ENCODE measurements around the gene SLC37A2.

The SLC37A2 gene

DNA sequence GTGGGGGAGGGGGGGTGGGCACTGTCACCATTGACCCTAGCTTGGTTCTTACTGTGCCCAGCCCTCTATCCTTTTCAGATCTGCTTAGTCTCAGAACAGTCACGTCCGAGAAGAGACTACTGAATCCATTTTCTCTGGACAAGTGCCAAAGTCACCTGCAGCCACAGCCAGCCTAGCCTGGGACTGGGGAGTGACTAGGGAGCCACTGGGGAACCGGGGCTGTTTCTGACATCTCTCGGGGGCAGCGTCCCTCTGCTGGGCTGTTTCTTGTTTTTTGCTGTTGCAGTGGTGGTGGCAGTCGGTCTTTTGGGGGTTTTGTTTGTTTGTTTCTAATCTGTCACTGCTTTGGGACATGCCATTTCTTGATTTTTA lies 8.7 kb downstream of the SLC37A2 start:
- DNase-seq: no peak

DNA sequence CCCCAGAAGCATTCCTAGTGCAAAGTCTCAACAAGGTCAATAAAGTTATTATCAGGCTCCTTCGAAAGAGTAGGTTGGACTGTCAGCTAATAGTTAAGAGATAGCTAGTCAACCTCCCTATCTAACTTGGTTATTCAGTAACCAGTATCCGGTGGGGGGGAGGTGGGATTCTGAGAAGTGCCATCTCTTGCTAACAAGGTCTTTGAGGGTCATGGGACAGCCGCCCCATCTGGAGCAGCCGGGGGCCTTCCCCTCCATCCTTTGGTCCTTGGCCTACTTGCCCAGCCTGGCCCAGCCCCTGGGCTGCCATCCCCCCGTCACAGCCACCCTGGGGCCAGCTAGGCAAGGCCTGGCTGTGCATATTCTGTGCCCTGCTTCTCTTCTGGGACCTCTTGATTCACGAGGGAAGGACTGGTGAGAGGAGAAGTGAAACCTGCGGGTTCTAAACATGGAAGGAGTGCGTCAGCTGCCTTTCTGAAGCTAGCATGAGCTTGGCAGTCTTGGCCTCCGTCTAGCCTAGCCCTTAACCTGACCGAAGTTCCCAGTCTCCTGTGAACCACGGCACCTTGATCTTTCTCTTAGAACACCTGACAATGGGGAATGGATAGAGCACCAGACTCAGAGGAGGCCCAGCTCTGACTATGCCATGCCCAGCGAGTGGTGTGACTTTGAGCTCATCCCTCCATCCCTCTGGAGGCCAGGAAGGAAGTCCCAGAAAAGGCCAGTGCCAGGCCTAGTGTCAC lies 9.3 kb downstream of the SLC37A2 start:
- peak; percentile 62 for DNase-seq

DNA sequence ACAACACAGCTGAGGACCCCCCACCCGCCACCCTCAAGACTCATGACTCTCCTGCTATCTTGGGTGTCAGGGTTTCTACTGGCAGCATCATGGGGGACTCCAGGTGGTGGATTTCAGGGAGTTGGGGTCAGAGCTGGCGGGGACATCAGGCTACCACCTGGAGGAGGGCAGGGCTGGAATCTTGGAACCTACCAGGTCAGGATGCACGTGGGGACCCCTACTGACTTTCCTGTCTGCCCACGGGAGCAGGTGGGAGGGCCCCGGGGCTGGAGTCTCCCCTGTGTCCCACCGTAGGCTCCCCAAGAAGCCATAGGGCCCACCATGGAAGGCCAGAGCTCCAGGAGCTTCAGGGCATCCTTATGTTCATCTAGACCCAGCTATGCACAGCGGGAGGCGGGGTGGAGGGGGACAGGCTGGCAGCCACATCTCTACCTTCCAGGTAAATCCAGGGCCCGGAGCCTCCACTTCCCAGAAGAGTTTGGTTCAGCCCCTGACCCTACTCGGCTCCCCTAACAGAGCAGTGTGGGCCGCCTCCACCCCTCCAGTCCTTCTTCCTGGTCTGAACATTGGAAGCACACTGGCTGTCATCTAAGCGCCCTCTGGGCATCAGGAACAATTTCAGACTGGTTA lies 10.0 kb downstream of the SLC37A2 start:
- no peak for DNase-seq

DNA sequence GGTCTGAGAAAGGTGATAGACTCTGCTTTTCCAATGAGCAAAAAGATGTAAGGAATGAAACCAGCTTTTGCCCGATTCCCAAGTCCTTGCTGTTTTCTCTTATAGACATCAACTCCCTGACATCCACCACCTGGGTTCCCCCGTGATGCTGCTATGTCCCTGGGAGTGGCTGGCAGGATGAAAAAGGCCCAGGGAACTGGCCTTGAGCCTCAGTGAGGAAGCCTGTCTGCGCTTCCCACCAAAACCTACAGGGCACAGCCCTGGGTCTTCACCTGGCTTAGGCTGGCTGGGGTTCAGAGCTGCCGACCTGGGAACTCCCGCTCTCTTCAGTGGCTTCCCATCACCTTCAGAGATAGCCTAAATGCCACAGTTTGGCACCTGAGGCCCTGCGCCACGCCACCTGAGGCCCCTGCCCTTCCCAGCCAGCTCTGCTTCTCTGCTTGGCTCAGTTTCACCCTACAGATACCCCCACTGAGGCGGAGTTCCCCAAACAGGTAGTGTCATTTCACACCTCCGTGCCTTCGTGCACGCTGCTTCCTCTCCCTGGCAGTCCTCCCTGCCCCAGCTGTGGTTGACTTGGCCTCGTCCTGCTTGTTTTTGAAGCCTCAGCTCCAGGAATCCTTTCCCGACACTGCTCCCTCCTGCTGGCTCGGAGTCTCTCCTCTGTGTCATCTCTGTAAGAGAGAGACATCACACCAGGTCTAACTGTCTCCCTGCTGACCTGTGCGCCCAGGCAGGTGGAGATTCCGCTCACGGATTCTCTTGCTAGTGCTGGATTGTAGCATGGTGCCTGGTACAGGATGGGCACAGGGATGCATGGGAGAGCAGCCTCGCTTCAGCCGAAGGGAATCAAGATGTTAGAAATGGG lies 10.7 kb downstream of the SLC37A2 start:
- DNase-seq: no peak

DNA sequence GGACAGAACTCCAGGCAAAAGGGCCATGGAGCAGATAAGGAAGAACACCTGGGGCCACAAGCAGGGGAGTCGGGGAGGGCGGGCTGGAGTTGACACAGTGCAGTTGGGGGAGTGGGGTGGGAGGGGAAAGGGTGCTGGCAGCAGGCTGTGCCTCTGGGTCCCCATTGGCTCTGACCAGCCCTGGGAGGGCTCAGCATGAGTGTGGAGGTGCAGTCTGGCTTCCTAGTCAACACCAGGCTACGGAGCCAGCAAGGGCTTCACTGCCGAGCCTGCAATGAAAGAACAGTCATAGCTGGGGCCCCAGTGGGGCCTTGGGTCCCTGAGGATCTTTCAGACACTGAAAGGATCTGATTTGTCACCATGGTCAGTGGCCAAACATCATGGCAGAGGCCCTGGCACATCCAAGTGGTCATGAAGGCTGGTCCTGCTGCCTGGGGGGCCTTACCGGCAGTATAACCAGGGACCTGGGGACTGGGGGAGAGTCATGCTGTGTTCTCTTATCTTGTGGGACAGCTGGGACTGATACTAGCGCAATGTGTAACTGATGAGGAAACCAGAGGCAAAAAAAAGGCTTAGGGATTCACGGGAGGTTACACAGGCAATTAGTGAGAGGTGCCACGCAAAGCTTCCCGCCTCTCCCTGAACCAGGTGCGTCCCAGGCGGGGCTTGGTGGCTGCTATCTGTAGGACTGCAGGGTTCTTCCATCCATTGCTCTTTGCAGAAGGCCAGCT lies 11.6 kb downstream of the SLC37A2 start:
- no peak for DNase-seq

GRCh38 chr11:125075242-125075625 lies 12.1 kb downstream of the SLC37A2 start:
- DNase-seq: no peak

DNA sequence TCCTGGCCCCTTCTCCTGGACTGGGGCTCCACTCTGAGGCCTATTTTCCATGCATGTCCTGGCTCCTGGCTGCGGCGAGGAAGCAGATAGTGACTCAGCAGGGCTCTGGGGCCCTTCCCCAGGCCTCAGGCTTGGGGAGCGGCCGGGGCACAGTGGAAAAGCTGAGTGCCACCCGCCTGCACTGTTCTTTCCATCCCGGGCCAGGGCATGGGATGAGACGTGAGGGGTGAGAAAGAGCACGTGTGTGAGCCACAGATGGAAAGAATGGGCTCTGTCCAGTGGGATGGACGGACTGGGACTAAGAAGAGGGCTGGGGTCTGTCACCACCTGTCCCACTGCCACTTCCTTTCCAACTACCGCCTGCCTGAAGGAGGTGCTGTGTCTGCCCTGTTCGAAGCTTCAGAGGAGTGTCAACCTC lies 12.8 kb downstream of the SLC37A2 start:
- no peak for DNase-seq

DNA sequence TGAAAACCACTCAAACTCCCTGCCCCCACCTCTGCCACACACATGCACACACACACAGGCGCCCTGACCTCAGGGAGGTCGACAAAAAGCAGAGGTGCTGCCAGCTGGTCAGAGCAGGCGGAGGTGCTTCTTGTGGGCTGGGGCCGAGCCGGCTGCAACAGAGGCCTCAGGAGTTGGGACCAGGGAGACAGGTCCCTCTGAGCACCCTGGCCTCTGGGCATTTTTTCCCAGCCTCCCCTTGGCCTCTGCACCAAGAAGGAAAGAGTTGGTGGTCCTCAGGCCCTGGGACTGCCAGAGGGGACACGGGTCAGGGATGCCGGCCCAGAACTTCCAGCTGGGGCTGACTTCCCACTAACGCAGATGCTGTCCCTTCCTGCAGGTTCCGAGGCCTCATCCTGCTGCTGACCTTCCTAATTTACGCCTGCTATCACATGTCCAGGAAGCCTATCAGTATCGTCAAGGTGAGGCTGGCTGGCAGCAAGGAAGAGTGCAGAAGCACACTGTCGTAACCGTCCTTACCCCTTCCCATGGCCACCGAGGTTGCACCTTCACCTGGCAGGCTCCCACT lies 13.4 kb downstream of the SLC37A2 start:
- no peak for DNase-seq

DNA sequence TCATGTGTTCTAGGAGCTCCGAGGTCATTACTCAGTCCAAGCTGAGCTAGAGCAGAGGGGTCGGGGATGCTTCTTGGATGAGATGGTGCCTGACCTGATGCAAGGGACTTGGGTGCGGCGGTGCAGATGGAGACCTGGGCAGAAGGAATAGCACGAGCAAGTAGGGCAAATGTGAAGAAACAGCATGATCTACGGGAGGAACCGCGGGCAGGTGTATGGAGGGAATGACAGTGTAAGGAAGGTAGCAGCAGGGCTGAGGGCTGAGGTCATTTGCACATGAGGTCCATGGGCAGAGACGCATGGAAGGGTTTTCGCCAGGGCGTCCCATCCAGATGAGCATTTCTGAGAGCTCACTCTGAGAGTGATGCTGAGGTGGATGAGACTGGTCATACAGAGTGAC lies 14.9 kb downstream of the SLC37A2 start:
- DNase-seq: no peak

- DNase-seq: no peak
Measured at GRCh38 chr11:125078516-125079140, 15.5 kb downstream of the SLC37A2 start.

DNA sequence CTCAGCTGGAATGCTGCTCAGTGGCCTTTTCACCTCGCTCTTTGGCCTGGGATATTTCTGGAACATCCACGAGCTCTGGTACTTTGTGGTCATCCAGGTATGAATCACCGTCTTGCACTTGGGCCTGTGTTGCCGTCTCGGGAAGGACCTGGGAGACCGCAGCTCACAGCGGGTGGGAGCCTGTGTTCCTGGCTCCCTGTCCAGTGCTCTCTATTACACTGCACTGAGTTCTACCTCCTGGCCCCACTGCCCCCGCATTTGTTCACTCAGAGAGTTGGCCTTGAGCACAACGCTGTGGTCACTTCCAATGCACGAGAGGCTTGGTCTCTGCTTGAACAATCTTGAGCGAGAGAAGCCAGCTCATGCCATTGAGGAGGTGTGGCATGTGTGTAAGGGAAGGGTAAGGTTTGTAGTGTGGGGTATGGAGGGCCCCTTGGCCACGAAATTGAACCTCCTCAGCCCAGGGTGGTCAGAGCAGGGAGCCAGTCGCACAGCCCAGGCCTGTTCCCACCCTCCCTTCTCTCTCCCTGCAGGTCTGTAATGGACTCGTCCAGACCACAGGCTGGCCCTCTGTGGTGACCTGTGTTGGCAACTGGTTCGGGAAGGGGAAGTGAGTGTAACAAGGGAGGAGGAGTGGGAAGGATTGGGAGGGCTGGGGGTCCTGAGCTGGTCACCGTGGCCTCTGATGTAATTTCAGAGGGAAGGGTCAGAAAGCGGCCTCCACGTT lies 16.2 kb downstream of the SLC37A2 start:
- DNase-seq: no peak

DNA sequence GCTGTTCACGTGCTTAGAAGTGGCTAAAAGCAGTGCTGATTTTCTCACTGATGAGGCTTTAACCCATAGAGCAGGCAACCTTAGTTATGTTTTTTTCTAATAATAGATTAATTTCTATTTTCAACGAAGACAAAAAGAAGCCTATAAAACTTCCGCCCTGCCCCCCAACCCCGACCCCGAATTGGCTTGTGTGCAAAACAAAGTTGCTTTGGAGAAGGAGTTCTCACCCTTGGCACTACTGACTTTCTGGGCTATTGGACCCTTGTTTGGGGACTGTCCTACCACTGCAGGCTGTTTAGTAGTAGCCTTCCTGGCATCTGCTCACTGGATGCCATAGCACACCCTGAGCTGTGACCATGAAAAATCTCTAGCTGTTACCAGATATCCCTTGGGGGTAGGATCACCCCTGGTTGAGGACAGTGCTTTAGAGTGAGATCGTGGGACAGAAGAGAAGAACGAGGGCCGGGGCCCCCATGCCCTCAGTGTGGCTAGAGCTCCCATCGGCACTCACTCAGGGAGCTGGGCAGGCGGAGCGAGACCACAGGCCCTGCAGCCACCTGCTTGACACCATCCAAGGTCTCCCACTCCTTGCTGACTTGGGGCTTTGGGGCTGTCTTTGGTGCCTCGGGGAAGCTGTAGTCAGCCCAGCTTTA lies 16.9 kb downstream of the SLC37A2 start:
- no peak for DNase-seq

DNA sequence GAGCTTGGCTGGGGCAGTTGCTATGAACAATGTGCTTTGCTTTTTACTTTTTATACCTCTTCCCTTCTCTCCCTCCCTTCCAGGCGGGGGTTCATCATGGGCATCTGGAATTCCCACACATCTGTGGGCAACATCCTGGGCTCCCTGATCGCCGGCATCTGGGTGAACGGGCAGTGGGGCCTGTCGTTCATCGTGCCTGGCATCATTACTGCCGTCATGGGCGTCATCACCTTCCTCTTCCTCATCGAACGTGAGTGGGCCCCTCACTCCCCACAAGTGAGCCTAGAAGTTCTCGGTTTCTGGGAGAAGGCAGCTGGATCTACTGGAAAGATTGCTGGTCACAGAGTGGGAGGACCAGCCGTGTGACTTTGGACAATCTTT lies 17.4 kb downstream of the SLC37A2 start:
- no peak for DNase-seq

DNA sequence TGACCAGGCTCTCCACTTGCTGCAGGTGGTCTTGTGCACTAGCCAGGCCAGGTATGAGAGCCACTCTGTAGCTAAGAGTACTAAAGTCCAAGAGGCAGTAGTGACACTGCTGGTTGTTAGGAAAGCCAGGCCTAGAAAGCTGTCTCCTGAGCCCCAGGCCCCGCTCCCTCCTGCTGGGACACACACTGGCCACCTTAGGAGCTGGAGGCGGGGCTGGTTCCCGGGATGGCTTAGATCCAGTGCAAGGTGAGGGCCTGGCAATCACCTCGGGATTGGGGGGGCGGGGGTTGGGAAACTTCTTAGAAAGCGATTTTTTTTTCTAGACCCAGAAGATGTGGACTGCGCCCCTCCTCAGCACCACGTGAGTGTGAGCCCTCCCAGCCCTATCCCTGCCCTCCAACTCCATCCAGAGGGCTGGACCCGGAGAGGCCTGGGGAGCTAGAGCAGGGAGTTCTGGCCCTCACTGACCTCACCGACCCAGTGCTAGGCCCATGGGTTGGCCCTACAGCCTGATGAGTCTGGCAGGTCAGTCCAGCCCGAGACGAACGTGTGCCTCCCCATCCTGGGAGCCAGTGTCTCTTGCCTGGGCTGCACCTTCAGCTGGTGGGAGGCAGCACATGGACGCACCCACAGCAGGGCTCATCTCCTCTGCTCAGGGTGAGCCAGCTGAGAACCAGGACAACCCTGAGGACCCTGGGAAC lies 18.1 kb downstream of the SLC37A2 start:
- no peak for DNase-seq

GRCh38 chr11:125082040-125082439 lies 18.9 kb downstream of the SLC37A2 start:
- DNase-seq: no peak

- DNase-seq: no peak
Measured at GRCh38 chr11:125082611-125083311, 19.7 kb downstream of the SLC37A2 start.

DNA sequence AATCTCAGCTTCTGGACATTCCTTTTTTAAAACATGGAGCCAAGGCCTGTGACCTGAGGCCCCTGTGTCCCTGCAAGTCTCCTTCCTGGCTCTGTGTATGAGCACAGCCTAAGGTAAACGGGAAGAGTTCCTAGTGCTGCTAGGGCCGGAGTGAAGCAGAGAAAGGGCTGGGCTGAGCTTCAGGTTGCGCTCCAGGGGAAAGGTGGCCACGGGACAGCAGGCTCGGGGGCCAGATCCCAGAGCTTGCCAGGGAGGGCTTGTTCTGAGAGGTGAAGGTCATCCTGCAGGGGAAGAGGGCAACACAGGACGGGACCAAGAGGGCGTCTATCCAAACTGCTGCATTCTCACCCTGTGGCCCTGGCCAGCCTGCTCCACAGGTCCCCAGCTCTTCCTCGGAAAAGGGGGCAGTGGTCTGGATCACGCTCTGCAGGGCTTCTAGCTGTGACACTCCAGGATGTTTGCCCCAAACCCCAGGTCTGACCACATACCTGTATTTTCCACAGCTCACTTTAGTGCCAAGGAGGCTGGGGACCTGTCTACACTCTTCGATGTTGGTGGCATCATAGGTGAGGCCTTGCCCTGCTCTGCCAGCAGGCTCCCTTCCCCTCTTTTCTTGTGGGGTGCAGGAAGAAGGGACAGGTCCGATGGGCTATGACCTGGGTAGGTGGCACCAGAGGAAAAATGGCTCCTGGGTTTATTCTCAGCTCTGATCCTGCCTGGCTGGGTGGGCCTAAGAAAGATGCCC lies 20.4 kb downstream of the SLC37A2 start:
- no peak for DNase-seq

GRCh38 chr11:125084057-125084416 lies 20.9 kb downstream of the SLC37A2 start:
- DNase-seq: no peak

DNA sequence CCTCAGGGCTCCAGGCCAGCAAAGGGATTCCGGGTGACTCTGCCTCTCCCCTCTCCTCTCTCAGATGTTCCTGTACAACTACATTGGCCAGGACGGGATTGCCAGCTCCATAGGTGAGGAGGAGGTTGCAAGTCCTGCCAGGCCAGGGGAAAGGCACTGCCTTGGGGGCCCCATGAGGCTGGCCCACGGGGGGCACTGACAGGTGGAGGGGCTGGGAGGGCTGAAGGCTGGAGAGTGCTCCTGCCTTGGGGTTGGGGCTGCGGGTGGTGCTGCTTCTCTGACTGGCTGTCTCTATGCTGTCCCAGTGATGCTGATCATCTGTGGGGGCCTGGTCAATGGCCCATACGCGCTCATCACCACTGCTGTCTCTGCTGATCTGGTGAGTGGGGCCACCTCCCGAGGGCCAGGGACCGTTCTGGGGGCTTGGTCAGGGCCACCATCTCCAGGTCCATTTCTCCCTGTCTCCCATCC lies 21.7 kb downstream of the SLC37A2 start:
- no peak for DNase-seq
